ENCODE measurements around the gene FBLN7. TPM values are rescaled to one million over a fixed set of nuclear protein-coding genes. Genes with fewer than 3 reads are reported as not detected.

The FBLN7 gene
- polyA plus RNA-seq, 3 donors, result 9.8 to 13.2 (median 12.5) TPM

DNA sequence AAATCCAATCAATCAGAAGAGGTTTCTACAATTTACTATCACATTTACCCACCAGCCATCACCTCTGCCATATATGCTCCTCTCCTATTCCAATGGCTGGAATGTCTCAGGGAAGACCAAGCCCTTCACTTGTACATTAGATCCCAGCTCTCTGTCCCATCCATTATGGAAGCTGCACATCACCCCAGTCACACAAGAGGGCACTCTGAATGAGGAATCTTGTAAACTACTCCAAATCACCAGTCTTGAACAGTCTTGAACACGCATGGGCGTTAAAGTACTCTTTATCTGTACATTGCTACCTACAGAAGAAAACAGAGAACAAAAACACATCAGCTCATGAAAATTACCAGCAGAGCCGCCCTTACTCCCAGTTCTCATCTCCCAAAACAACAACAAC, 78.0 kb downstream of the FBLN7 start:
- no peak for DNase-seq (ENCODE audit: low read depth in 3 of 3, low spot score in 2 of 3)

DNA sequence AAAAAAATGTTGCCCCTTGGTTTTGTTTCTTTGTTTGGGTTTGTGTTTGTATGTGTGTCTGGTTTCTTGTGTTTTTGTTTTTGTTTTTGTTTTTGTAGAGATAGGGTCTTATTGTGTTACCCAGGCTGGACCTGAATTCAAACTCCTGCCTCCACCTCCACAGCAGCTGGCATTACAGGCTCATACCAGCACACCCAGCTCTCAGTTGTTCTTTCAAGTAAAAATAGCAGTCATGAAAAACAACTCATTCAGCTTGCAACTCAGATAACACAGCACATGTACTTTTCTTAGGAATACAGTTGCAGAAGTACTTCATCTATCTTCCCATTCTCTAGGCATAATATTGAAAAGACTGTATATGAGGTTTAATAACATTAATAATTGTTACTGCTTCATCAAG, 79.7 kb downstream of the FBLN7 start:
- no peak for DNase-seq (ENCODE audit: low read depth in 3 of 3, low spot score in 2 of 3)

GRCh38 chr2:112220186-112220585, 82.0 kb downstream of the FBLN7 start:
- DNase-seq (ENCODE audit: low read depth in 3 of 3, low spot score in 2 of 3), result no peak

DNA sequence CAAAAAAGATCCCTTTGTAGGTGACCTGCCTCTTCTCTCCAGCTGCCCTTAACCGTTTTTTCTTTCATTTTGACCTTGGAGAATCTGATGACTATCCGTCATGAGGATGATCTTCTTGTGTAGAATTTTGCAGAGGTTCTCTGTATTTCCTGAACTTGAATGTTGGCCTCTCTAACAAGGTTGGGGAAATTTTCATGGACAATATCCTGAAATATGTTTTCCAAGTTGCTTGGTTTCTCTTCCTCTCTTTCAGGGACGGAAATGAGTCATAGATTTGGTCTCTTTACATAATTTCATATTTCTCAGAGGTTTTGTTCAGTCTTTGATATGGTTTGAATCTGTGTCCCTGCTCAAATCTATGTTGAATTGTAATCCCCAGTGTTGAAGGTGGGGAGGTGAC, 82.6 kb downstream of the FBLN7 start:
- DNase-seq (ENCODE audit: low read depth in 3 of 3, low spot score in 2 of 3), result no peak

DNA sequence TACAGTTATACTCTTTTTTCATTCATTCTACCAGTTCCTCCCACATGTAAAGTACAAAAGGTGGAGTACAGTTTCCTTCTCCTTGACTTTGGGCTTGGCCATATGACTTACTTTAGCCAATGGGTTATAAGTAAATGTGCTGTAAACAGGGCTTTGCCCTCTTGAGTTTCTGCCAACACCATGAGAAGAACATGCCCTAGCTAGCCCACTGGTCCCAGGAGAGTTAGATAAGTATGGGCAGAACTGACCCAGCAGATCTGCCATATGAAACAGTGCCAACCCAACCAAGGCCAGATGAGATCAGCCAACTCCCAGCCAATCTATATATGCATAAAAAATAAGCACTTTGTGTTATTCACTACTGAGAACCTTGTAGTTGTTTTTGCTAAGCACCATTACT, 91.2 kb downstream of the FBLN7 start:
- DNase-seq (ENCODE audit: low read depth in 3 of 3, low spot score in 2 of 3), result no peak

- no peak for DNase-seq (ENCODE audit: low read depth in 3 of 3, low spot score in 2 of 3)
Measured at GRCh38 chr2:112230371-112230770, 92.2 kb downstream of the FBLN7 start.

Other genes with a start within 250 kb of the FBLN7 start
- 10 to 100 TPM; 21.2 to 24.5 (median 21.9) TPM for gene MERTK, start 239.8 kb upstream of the FBLN7 start, polyA plus RNA-seq (ENCODE audit: insufficient read length in 3 of 3)
- gene TMEM87B, start 83.1 kb upstream of the FBLN7 start, polyA plus RNA-seq (ENCODE audit: insufficient read length in 3 of 3), result 10 to 100 TPM; 22.6 to 25.1 (median 24.6) TPM
- gene ZC3H8, start 116.7 kb downstream of the FBLN7 start, polyA plus RNA-seq (ENCODE audit: insufficient read length in 3 of 3), result 10 to 100 TPM; 15.3 to 18.4 (median 17.5) TPM
- 10 to 100 TPM in 1 of 3 donors, 1 to 10 TPM in 2; 9.6 to 10.5 (median 9.7) TPM for gene ZC3H6, start 137.2 kb downstream of the FBLN7 start, polyA plus RNA-seq (ENCODE audit: insufficient read length in 3 of 3)